GDM1 (cell line): ENCODE data around the gene CXXC1.
"Not testable (repeated sequence)": the region's sequence is repeated elsewhere in the genome, so short reads cannot be mapped to it uniquely, and the experiment has no call there.

ENCODE experiments used
- DNase-seq: peaks from one replicate; lab custom pipeline; 2025; lab: John Stamatoyannopoulos, UW

Gene CXXC1

GRCh38 chr18:50274044-50274442, 13.4 kb downstream of the CXXC1 start:
- DNase-seq = no peak

- no peak for DNase-seq
Observed at GRCh38 chr18:50273203-50274043, 14.1 kb downstream of the CXXC1 start.

- no peak for DNase-seq
Observed at GRCh38 chr18:50272568-50272967, 14.9 kb downstream of the CXXC1 start.

DNA sequence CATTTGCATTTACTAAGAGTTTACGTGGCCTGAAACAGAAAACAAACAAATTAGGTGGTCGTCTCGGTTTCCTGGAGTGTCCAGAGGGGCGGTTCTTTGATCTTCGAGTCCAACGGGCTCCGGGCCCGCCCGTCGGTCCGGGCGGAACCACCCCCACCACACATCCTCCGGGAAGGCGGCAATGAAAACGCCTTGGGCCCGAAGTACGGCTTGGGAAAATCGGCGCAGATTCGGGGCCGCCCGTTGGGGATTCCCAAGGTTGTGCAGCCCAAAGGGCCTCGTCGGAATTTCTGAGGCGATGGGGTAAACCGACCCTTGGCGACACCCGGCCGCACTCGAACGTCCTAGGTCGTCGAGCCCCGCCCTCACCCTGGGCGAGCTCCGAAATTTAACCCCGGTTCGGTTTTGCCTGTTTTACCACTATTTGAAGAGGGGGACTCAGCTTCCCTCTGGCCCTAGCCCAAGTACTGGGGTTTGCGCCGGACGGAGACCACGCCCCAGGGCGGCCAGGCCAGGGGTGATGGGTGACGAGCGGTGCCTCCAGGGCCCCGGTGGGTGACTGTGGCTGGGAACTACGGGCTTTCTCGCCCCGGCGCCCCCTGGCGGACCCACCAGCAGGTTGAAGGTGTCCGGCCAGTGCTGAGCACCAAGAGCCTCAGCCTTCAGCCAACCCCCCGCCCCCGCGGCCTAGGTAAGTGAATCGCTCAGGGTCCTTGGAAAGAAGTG, 19.3 kb downstream of the CXXC1 start:
- DNase-seq = no peak

GRCh38 chr18:50266248-50266704, 21.2 kb downstream of the CXXC1 start, which contains the start of gene CFAP53:
CFAP53 (minus strand) TSS chr18:50266495; CDS start chr18:50266404, 91 bp downstream.
- DNase-seq = peak; percentile 79

- DNase-seq = no peak
Observed at GRCh38 chr18:50262977-50263376, 24.5 kb downstream of the CXXC1 start.

- DNase-seq = no peak
Observed at GRCh38 chr18:50250935-50251334, 36.6 kb downstream of the CXXC1 start.

DNA sequence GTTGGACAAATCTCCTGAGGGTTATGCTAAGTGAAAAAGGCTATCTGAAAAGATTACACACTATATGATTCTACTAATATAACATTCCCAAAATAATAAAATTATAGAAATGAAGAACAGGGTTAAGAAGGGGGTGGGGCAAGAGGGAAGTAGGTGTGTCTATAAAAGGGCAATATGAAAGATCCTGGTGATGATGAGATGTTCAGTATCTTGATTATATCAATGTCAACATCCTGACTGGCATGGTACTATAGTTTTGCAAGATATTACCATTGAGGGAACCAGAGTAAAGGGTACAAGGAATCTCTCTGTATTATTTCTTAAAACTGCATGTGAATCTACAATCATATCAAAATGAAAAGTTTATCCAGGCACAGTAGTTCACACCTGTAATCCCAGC, 37.9 kb downstream of the CXXC1 start:
- no peak for DNase-seq

DNA sequence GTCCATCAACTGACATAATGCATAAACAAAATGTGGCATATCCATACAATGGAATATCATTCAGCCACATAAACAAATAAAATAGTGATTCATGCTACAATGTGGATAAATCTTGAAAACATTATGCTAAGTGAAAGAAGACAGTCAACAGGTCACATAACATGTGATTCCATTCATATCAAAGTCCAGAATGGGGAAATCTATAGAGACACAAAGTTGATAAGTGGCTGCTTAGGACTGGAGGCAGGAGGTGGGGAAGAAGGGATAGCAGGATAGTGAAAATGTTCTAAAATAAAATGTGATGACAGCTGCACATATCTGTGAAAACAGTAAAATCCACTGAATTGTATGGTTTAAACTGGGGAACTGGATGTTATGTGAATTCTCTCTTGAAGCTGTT, 39.9 kb downstream of the CXXC1 start:
- DNase-seq = no peak

DNA sequence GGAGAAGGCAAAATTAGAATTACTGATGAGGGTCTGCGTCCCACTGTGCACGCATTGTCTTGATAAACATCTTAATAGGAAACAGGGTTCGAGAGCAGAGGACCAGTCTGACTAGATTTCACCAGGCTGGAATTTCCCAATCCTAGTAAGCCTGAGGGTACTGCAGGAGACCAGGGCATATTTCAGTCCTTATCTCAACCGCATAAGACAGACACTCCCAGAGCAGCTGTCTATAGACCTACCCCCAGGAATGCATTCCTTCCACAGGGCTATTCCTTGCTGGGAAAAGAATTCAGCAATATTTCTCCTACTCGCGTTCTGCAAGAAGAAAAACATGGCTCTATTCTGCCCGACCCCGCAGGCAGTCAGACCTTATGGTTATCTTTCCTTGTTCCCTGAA, 45.7 kb downstream of the CXXC1 start:
- not testable (repeated sequence) for DNase-seq

DNA sequence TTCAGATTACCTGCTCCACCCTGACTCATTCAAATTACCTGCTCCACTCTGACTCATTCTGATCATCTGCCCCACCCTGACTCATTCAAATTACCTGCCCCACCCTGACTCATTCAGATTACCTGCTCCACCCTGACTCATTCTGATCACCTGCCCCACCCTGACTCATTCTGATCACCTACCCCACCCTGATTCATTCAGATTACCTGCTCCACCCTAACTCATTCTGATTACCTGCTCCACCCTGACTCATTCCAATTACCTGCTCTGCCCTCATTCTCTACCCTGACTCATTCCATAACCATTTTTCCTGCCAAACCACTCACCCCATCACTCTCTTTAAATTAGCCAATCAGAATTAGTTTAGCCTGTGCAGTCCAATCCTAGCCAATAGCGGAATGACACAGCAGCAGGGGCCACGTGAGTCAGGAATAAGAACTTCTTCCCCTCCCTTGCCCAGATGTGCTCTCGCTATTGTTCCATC, 47.4 kb downstream of the CXXC1 start:
- DNase-seq = no peak

- no peak for DNase-seq
Observed at GRCh38 chr18:50232419-50232818, 55.1 kb downstream of the CXXC1 start.
